Measurements from ENCODE around the gene TMOD1. TPM values are rescaled to one million over a fixed set of nuclear protein-coding genes. Genes with fewer than 3 reads are reported as not detected.

TMOD1 gene
- total RNA-seq, 2 experiments from 2014 or later: not detected

- POLR2A ChIA-PET: no interaction called here
- Histone ChIP-seq H3K27ac (ENCODE audit: low read depth, low read length, poor library complexity, severe bottlenecking) (no peak overlapping the region), H3K4me1 (ENCODE audit: insufficient read depth, low read length, poor library complexity, severe bottlenecking) (no peaks in the 10 kb centered on the region)
Observed at GRCh38 chr9:97501972-97502221, 431 bp downstream of the TMOD1 start.

GRCh38 chr9:97502222-97502983 lies 937 bp downstream of the TMOD1 start:
- no peaks in the 10 kb centered on the region; the same call in 1 of the 2 replicates for H3K9me2 ChIP-seq (ENCODE audit: insufficient read depth, low read length)
- no TSS peak for BruUV-seq (replicated peaks)
- no peaks in the 10 kb centered on the region for H3K9me3 ChIP-seq (ENCODE audit: low read length)
- H4K20me1 ChIP-seq (ENCODE audit: insufficient read depth, low read length): no peaks in the 10 kb centered on the region
- H3K4me3 ChIP-seq (ENCODE audit: low read depth, low read length, poor library complexity, severe bottlenecking): no peak overlapping the region
- no peak overlapping the region for H3K4me2 ChIP-seq (ENCODE audit: low read length)
- no peak overlapping the region for H3K27ac ChIP-seq (ENCODE audit: low read depth, low read length, poor library complexity, severe bottlenecking)
- CTCF ChIA-PET (ENCODE audit: unreplicated experiment): no interaction called here
- H3K4me1 ChIP-seq (ENCODE audit: insufficient read depth, low read length, poor library complexity, severe bottlenecking): no peaks in the 10 kb centered on the region
- no peak for DNase-seq (ENCODE audit: low spot score)
- no peaks in the 10 kb centered on the region for H3K36me3 ChIP-seq (ENCODE audit: insufficient read depth, low read length)
- intact Hi-C loops (cut with micrococcal nuclease; ENCODE audit: unreplicated experiment): no loop called here
- no peak overlapping the region for H2AFZ ChIP-seq (ENCODE audit: low read length)
- TF ChIP-seq CTCF (conservative IDR thresholded peaks at IDR 0.05; ENCODE audit: low read length): no peak
- no peak for TF ChIP-seq EZH2phosphoT487 (IDR thresholded peaks at IDR 0.05; ENCODE audit: borderline replicate concordance, low read depth, low read length)
- POLR2A ChIA-PET: no interaction called here
- H3K79me2 ChIP-seq (ENCODE audit: insufficient read depth, low read depth, low read length): no peaks in the 10 kb centered on the region

More at GRCh38 chr9:97501972-97502221, 431 bp downstream of the TMOD1 start:
- TF ChIP-seq EZH2phosphoT487 (IDR thresholded peaks at IDR 0.05; ENCODE audit: borderline replicate concordance, low read depth, low read length) (no peak), CTCF (conservative IDR thresholded peaks at IDR 0.05; ENCODE audit: low read length) (no peak)
- Histone ChIP-seq H3K4me2 (ENCODE audit: low read length) (no peak overlapping the region), H2AFZ (ENCODE audit: low read length) (no peak overlapping the region), H3K79me2 (ENCODE audit: insufficient read depth, low read depth, low read length) (no peaks in the 10 kb centered on the region), H3K9me3 (ENCODE audit: low read length) (no peaks in the 10 kb centered on the region), H4K20me1 (ENCODE audit: insufficient read depth, low read length) (no peaks in the 10 kb centered on the region), H3K4me3 (ENCODE audit: low read depth, low read length, poor library complexity, severe bottlenecking) (no peak overlapping the region), H3K9me2 (ENCODE audit: insufficient read depth, low read length) (no peaks in the 10 kb centered on the region; the same call in 1 of the 2 replicates), H3K36me3 (ENCODE audit: insufficient read depth, low read length) (no peaks in the 10 kb centered on the region)
- no peak for DNase-seq (ENCODE audit: low spot score)
- CTCF ChIA-PET (ENCODE audit: unreplicated experiment): no interaction called here
- BruUV-seq (replicated peaks): no TSS peak
- intact Hi-C loops (cut with micrococcal nuclease; ENCODE audit: unreplicated experiment): no loop called here

- POLR2A ChIA-PET: no interaction called here
- TF ChIP-seq CTCF (conservative IDR thresholded peaks at IDR 0.05; ENCODE audit: low read length) (no peak), EZH2phosphoT487 (IDR thresholded peaks at IDR 0.05; ENCODE audit: borderline replicate concordance, low read depth, low read length) (no peak)
- Histone ChIP-seq H3K79me2 (ENCODE audit: insufficient read depth, low read depth, low read length) (no peaks in the 10 kb centered on the region), H3K9me3 (ENCODE audit: low read length) (no peaks in the 10 kb centered on the region), H3K4me2 (ENCODE audit: low read length) (no peak overlapping the region), H3K9me2 (ENCODE audit: insufficient read depth, low read length) (no peaks in the 10 kb centered on the region; the same call in 1 of the 2 replicates), H3K4me3 (ENCODE audit: low read depth, low read length, poor library complexity, severe bottlenecking) (no peak overlapping the region), H4K20me1 (ENCODE audit: insufficient read depth, low read length) (no peaks in the 10 kb centered on the region), H3K36me3 (ENCODE audit: insufficient read depth, low read length) (no peaks in the 10 kb centered on the region), H2AFZ (ENCODE audit: low read length) (no peak overlapping the region), H3K4me1 (ENCODE audit: insufficient read depth, low read length, poor library complexity, severe bottlenecking) (no peaks in the 10 kb centered on the region), H3K27ac (ENCODE audit: low read depth, low read length, poor library complexity, severe bottlenecking) (no peak overlapping the region)
- CTCF ChIA-PET (ENCODE audit: unreplicated experiment): no interaction called here
- intact Hi-C loops (cut with micrococcal nuclease; ENCODE audit: unreplicated experiment): no loop called here
- no peak for DNase-seq (ENCODE audit: low spot score)
- BruUV-seq (replicated peaks): no TSS peak
Observed at GRCh38 chr9:97502984-97503861, 1.8 kb downstream of the TMOD1 start.

All from OCI-LY7 (cell line).